Stimulated activated CD8-positive, alpha-beta memory T cell treated with anti-CD3 and anti-CD28 coated beads, Interleukin-12 subunit alpha, Interleukin-12 subunit beta, amount 100 ng/mL, for 24 hours (primary cell): ENCODE results near the gene ATP13A4.

Experiments
- DNase-seq: peaks from one replicate; pipeline ENCODE4 v3.0.0-alpha.2; 2020; ENCODE audit errors: extremely low read depth

The ATP13A4 gene, protein sequence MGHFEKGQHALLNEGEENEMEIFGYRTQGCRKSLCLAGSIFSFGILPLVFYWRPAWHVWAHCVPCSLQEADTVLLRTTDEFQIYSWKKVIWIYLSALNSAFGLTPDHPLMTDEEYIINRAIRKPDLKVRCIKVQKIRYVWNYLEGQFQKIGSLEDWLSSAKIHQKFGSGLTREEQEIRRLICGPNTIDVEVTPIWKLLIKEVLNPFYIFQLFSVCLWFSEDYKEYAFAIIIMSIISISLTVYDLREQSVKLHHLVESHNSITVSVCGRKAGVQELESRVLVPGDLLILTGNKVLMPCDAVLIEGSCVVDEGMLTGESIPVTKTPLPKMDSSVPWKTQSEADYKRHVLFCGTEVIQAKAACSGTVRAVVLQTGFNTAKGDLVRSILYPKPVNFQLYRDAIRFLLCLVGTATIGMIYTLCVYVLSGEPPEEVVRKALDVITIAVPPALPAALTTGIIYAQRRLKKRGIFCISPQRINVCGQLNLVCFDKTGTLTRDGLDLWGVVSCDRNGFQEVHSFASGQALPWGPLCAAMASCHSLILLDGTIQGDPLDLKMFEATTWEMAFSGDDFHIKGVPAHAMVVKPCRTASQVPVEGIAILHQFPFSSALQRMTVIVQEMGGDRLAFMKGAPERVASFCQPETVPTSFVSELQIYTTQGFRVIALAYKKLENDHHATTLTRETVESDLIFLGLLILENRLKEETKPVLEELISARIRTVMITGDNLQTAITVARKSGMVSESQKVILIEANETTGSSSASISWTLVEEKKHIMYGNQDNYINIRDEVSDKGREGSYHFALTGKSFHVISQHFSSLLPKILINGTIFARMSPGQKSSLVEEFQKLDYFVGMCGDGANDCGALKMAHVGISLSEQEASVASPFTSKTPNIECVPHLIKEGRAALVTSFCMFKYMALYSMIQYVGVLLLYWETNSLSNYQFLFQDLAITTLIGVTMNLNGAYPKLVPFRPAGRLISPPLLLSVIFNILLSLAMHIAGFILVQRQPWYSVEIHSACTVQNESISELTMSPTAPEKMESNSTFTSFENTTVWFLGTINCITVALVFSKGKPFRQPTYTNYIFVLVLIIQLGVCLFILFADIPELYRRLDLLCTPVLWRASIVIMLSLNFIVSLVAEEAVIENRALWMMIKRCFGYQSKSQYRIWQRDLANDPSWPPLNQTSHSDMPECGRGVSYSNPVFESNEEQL

GRCh38 chr3:193554811-193555210 lies at the start of gene ATP13A4:
ATP13A4 (minus strand) TSS chr3:193554895; CDS start chr3:193554799, 96 bp downstream.
- DNase-seq, result no peak

GRCh38 chr3:193599393-193599792 lies 44.7 kb upstream of the ATP13A4 start:
- DNase-seq, result no peak

GRCh38 chr3:193598202-193598601 lies 43.5 kb upstream of the ATP13A4 start:
- DNase-seq, result no peak

DNA sequence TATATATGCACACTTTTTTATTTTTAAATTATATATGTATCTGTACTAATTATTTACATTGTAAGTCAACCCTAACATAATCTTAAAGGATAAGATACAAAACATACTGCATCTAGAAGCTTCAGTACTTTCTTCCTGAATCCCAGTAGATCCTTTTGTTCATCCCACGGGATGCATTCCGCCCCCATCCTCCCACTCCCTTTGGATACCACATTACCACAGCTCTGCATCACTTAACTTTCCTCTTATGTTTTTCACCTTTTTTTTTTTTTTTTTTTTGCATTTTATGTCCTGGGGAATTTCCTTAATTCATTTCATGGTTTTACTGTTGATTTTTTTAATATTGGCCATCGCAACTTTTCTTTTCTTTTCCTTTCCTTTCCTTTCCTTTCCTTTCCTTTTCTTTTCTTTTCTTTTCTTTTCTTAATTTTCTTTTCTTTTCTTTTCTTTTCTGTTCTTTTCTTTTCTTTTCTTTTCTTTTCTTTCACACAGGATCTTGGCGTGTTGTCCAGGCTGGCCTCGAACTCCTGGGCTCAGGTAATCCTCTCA lies 41.3 kb upstream of the ATP13A4 start:
- no peak for DNase-seq

GRCh38 chr3:193594946-193595689 lies 40.4 kb upstream of the ATP13A4 start:
- no peak for DNase-seq

- no peak for DNase-seq
Observed at GRCh38 chr3:193593668-193594030, 39.0 kb upstream of the ATP13A4 start.

- peak; percentile 88 for DNase-seq
Observed at GRCh38 chr3:193592841-193593667, 38.4 kb upstream of the ATP13A4 start, which contains the start of gene OPA1. OPA1 (plus strand) TSS chr3:193593208; CDS start chr3:193593378, 170 bp downstream.

- DNase-seq, result no peak
Observed at GRCh38 chr3:193590088-193590856, 35.6 kb upstream of the ATP13A4 start.

DNA sequence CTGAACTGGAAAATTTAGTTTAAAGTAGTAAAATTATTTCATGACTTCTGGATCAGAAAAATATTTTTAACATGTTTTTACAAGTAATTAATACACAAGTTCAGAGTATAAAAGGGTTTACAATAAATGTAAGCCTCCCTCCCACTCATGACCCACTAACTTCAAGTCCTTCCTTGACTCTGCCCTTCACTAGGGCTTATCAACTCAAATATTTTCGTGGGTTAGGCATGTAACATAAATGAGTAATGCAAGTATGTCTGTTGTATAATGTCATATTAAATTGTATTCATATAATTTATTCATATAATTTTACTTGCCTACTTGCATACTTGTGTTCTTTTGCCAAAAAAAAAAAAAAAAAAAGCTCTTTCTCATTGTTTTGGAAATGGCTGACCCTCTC lies 34.9 kb upstream of the ATP13A4 start:
- DNase-seq, result no peak

- no peak for DNase-seq
Observed at GRCh38 chr3:193589129-193589528, 34.4 kb upstream of the ATP13A4 start.

- DNase-seq, result no peak
Observed at GRCh38 chr3:193586526-193586925, 31.8 kb upstream of the ATP13A4 start.

- DNase-seq, result no peak
Observed at GRCh38 chr3:193585530-193585929, 30.8 kb upstream of the ATP13A4 start.

DNA sequence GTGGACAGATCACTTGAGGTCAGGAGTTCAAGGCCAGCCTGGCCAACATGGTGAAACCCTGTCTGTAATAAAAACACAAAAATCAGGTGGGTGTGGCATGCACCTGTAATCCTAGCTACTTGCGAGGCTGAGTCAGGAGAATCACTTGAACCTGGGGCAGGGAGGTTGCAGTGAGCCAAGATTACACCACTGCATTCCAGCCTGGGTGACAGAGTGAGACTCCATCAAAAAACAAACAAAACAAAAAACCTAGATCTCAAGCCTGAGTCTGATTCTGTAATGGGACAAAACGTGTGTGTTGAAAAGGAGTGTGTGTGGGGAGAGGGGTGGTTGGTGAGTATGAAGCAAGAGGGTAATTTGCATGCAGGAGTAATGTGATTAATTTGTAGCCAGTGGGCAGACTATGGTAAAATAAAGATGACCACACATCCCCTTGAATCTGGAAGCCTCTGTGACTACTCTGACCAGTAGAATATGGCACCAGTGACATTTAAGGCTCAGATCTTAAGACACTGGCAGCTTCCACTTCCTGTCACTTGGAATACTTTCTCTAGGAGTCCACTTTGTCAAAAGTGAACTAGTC lies 19.9 kb upstream of the ATP13A4 start:
- DNase-seq, result no peak

GRCh38 chr3:193573403-193574191 lies 18.9 kb upstream of the ATP13A4 start:
- no peak for DNase-seq

GRCh38 chr3:193572426-193572908 lies 17.8 kb upstream of the ATP13A4 start:
- no peak for DNase-seq

- DNase-seq, result no peak
Observed at GRCh38 chr3:193569119-193569518, 14.4 kb upstream of the ATP13A4 start.

DNA sequence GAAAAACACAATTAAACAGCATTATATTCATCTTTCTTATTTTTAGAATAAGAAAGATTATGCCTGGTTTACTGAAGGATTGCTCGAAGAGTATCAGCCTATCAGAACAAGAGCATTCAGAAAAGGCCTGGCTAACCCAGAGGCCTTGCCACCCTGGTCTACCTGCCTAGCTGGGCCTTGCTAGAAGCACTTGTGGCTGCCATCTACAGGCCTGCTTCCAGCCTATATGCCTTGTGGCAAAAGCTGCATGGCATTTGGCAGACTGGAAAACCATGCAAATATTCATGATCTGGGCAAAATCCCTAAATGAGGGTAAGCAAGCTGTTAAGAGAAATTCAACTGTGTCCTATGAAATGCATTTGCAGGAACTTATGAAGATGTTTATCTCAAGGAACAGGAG lies 9.3 kb upstream of the ATP13A4 start:
- DNase-seq, result no peak

GRCh38 chr3:193563426-193563825 lies 8.7 kb upstream of the ATP13A4 start:
- no peak for DNase-seq
